ENCODE results near the gene SCTR. TPM values are rescaled to one million over a fixed set of nuclear protein-coding genes. Genes with fewer than 3 reads are reported as not detected.
A peak's percentile ranks its signal among the peaks of the same experiment; 100 is the strongest.

Gene SCTR
- total RNA-seq, 1 experiment from 2014 or later = not detected

DNA sequence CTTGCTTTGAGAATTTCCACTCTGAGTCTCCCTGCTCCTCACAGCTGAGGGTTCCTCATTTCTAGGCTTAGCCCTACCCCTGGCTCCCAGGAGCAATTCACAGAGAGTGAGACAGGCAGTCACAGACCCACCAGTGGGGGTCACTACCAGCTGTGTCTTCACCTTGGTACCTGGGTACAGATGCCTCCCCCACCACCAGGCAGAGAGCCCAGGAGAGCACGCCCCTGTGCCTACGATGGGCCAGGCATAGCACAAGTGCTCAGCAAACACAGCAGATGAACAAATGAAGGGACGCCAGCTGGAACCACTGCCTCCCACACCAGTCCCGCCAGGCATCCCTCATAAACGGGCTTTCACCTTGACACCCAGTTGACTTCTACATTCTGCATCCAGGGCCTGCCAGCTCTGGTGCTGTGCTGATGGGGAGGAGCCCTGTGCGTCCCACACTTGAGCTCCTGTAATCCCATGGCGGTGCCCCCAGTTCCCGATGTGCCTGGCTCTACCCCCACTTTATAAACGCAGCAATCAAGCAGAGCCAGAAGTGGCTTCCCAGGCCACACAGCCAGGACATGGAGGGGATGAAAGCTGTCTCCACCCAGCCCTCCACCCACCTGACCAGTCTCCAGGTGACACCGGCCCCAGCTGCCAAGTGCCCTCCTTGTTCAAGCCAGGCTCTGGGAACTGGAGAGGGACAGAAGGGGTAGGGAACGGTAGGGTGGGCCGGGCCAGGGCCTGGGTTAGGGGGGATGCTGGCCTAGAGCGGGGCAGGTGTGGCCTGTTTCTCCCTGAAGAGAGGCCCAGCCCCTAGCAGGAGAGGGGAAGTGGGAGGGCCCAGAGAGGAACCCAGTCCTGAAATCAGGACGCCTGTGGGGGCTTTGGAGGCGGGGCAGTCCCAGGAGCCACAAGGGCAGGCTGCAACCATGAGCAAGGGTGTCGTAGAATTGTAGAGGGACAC is 42.5 kb downstream of the SCTR start:
- ATAC-seq = peak; percentile 72
- ChIA-PET POLR2A (no interaction called here), CTCF (interaction anchor here (0.8 to 1.1 kb wide), 2 partner anchors 137 to 191 kb away, joined by 3 read pairs; no protein-coding TSS in a partner anchor)
- H3K27me3 Mint-ChIP-seq (ENCODE audit: low read depth) = no peaks in the 10 kb centered on the region
- H3K27ac Mint-ChIP-seq = no peak overlapping the region
- peaks cover 10% of the 10 kb centered on the region; the same call in 1 of the 2 replicates for H3K4me1 Mint-ChIP-seq
- TF ChIP-seq ZBTB21 (CRISPR knock-in tag; IDR thresholded peaks at IDR 0.05; ENCODE audit: borderline replicate concordance) = no peak
- TF ChIP-seq SOX15 (CRISPR knock-in tag; IDR thresholded peaks at IDR 0.05) = no peak
- TF ChIP-seq TEAD4 (CRISPR knock-in tag; IDR thresholded peaks at IDR 0.05) = no peak
- TF ChIP-seq ZNF416 (CRISPR knock-in tag; IDR thresholded peaks at IDR 0.05) = no peak
- no peak for TF ChIP-seq ZNF423 (CRISPR knock-in tag; IDR thresholded peaks at IDR 0.05)
- TF ChIP-seq NFATC4 (CRISPR knock-in tag; IDR thresholded peaks at IDR 0.05) = no peak
- no peak for DNase-seq (ENCODE audit: low spot score)
- H3K9me3 Mint-ChIP-seq = no peaks in the 10 kb centered on the region
- H3K36me3 Mint-ChIP-seq = no peaks in the 10 kb centered on the region
- H3K4me3 Mint-ChIP-seq = no peak overlapping the region

GRCh38 chr2:119480718-119481142 is 43.6 kb downstream of the SCTR start:
- Mint-ChIP-seq H3K4me3 (no peak overlapping the region), H3K36me3 (no peaks in the 10 kb centered on the region), H3K27me3 (ENCODE audit: low read depth) (no peaks in the 10 kb centered on the region), H3K27ac (no peak overlapping the region), H3K4me1 (peaks cover 14% of the 10 kb centered on the region), H3K9me3 (no peaks in the 10 kb centered on the region)
- no peak for DNase-seq (ENCODE audit: low spot score)
- no peak for TF ChIP-seq ATF6 (CRISPR knock-in tag; IDR thresholded peaks at IDR 0.05)
- ChIA-PET CTCF (interaction anchor here (0.6 to 1.1 kb wide), 2 partner anchors 42 to 136 kb away, joined by 3 read pairs; no protein-coding TSS in a partner anchor), POLR2A (no interaction called here)
- no peak for ATAC-seq

- no peak for ATAC-seq
- Mint-ChIP-seq H3K27me3 (ENCODE audit: low read depth) (no peaks in the 10 kb centered on the region), H3K4me1 (peaks cover 15% of the 10 kb centered on the region), H3K27ac (no peak overlapping the region), H3K9me3 (no peaks in the 10 kb centered on the region), H3K36me3 (no peaks in the 10 kb centered on the region), H3K4me3 (no peak overlapping the region)
- DNase-seq (ENCODE audit: low spot score) = no peak
- no peak for TF ChIP-seq OVOL2 (CRISPR knock-in tag; IDR thresholded peaks at IDR 0.05; ENCODE audit: borderline replicate concordance)
- no peak for TF ChIP-seq TP53 (CRISPR knock-in tag; IDR thresholded peaks at IDR 0.05)
- no peak for TF ChIP-seq ARID4B (CRISPR knock-in tag; IDR thresholded peaks at IDR 0.05; ENCODE audit: borderline replicate concordance)
- TF ChIP-seq, protein P1, sequence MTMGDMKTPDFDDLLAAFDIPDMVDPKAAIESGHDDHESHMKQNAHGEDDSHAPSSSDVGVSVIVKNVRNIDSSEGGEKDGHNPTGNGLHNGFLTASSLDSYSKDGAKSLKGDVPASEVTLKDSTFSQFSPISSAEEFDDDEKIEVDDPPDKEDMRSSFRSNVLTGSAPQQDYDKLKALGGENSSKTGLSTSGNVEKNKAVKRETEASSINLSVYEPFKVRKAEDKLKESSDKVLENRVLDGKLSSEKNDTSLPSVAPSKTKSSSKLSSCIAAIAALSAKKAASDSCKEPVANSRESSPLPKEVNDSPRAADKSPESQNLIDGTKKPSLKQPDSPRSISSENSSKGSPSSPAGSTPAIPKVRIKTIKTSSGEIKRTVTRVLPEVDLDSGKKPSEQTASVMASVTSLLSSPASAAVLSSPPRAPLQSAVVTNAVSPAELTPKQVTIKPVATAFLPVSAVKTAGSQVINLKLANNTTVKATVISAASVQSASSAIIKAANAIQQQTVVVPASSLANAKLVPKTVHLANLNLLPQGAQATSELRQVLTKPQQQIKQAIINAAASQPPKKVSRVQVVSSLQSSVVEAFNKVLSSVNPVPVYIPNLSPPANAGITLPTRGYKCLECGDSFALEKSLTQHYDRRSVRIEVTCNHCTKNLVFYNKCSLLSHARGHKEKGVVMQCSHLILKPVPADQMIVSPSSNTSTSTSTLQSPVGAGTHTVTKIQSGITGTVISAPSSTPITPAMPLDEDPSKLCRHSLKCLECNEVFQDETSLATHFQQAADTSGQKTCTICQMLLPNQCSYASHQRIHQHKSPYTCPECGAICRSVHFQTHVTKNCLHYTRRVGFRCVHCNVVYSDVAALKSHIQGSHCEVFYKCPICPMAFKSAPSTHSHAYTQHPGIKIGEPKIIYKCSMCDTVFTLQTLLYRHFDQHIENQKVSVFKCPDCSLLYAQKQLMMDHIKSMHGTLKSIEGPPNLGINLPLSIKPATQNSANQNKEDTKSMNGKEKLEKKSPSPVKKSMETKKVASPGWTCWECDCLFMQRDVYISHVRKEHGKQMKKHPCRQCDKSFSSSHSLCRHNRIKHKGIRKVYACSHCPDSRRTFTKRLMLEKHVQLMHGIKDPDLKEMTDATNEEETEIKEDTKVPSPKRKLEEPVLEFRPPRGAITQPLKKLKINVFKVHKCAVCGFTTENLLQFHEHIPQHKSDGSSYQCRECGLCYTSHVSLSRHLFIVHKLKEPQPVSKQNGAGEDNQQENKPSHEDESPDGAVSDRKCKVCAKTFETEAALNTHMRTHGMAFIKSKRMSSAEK (CRISPR knock-in tag; IDR thresholded peaks at IDR 0.05; ENCODE audit: borderline replicate concordance) = no peak
- no peak for TF ChIP-seq NFYB (CRISPR knock-in tag; conservative IDR thresholded peaks at IDR 0.05; ENCODE audit: low read depth)
- no peak for TF ChIP-seq NFATC4 (CRISPR knock-in tag; IDR thresholded peaks at IDR 0.05)
- POLR2A ChIA-PET = no interaction called here
- CTCF ChIA-PET = interaction anchor here (1.1 to 1.7 kb wide), 2 partner anchors 8 to 136 kb away, joined by 3 to 6 read pairs; no protein-coding TSS in a partner anchor
Observed at GRCh38 chr2:119480184-119480583, 44.1 kb downstream of the SCTR start.
